22Rv1 (cell line): ENCODE data around the gene PERM1.

Experiments
- H3K27ac ChIP-seq: fragments of 450-650 bp; 2 replicates; pipeline ENCODE4 v1.5.1; 2017
- CTCF ChIP-seq: fragments of 450-650 bp; IDR thresholded peaks from 2 replicates; pipeline ENCODE4 v1.5.1; 2017; ENCODE audit warnings: mild to moderate bottlenecking
- ZFX ChIP-seq: fragments of 450-650 bp; IDR thresholded peaks from 2 replicates; pipeline ENCODE4 v1.6.1; 2017; ENCODE audit warnings: antibody characterized with exemption, borderline replicate concordance

Gene PERM1

DNA sequence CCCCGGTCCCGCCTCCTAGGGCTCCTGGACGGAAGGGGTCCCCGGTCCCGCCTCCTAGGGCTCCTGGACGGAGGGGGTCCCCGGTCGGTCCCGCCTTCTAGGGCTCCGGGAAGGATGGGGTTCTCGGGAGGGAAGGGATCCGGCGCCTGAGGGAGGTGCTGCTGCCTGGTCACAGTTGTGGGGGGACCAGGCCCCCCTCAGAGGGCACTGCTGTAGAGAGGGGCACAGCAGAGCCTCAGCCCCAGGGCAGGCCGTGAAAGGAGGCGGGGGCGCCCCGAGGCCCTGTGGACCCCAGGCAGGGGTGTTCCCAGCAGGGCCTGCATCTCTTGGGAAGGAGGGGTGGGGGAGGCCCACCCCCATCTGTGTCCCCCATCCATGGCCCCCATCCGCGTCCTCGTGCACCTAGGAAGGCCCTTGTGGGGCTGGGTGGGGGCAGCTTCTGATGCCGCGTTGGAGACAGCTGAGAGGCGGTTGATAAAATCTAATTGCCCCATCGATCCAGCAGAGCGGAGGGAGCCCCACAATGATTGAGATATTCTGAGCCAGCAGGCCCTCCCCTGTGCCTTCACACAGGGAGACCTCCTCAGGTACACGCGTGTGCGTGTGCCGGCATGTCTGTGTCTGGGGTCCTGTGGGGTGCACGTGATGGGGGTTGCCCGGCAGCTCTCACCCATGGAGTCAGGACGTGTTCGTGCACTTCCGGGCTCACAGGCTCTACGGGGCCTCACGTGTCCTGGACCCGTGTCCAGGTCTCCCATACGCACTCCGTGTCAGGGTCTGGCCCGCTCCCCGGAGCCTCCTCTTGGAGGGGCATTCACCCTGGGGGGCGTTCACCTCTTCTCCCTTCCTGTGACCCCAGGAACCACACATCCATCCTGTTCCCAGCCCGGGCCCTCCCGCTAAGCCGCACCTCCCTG is 45.3 kb downstream of the PERM1 start:
- H3K27ac ChIP-seq: peak overlapping the region; percentile 89
- TF ChIP-seq ZFX: no peak

- no peak overlapping the region; the same call in 1 of the 2 replicates for H3K27ac ChIP-seq
- TF ChIP-seq CTCF (no peak), ZFX (no peak)
Observed at GRCh38 chr1:935751-936231, 46.1 kb downstream of the PERM1 start.

GRCh38 chr1:934991-935750 is 46.7 kb downstream of the PERM1 start:
- TF ChIP-seq CTCF (no peak), ZFX (no peak)
- H3K27ac ChIP-seq: no peak overlapping the region; the same call in 1 of the 2 replicates

DNA sequence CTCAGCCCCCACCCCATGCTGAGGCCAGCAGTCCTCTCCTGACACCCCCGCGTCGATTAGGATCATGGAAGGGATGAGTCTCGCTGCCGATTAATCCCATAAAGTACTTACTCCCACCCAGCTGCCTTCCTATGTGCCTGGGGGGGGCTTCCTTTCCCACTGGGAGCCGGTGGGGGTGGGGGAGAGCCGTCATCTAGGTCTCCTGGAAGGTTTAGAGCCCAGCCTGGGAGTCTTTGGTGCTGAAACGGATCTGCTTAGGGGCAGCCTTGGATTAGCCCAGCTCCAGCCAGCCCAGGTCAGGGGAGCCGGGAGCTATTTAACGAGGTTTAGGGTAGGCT is 48.3 kb downstream of the PERM1 start:
- H3K27ac ChIP-seq: peak overlapping the region; percentile 68
- TF ChIP-seq ZFX (no peak), CTCF (no peak)

DNA sequence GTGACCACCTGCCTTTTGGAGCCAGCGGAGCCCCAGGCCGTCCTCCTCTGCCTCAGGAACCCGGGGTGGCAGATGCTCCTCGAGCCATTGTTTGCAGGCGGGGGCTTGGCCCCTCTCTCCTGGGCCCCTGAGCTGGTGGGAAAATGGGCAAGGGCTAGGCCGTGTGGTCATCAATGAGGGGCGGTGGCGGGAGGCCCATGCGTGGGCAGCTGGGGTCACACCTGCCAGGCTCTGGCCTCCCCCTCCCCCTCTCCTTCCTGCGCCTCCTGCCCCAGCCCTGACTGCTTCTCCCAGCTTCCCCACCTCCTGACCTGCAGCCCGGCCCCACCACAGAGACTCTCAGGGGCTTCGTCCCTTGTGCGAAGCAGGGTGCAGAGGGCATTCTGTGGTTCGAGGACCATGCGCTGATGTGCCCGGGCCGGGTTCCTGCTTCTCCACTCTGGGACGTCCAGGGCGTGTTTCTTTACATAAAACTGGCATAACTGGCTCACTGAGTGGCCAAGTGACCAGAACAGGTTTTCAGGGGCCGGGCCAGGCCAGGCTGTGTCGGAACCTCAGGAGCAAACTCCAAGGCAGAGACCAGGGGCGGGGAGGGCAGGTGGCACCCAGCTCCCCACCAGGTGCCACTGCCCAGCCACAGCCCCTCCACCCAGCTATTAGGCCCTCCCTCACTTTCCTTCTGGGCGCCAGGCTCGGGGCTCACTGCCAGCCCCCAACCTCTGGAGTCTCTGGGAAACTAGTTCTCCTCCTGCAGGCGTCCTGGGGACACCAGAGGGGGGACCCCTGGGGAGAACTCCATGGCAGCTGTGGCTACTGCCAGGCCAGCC is 48.9 kb downstream of the PERM1 start:
- TF ChIP-seq CTCF: no peak
- no peak for TF ChIP-seq ZFX
- H3K27ac ChIP-seq: peak overlapping the region; percentile 68

- TF ChIP-seq ZFX (no peak), CTCF (no peak)
- peak overlapping the region; percentile 68 for H3K27ac ChIP-seq
Observed at GRCh38 chr1:932173-932510, 49.8 kb downstream of the PERM1 start.

- H3K27ac ChIP-seq: peak overlapping the region; percentile 68
- TF ChIP-seq ZFX: no peak
- no peak for TF ChIP-seq CTCF
Observed at GRCh38 chr1:931380-932172, 50.3 kb downstream of the PERM1 start.
